SK-N-SH treated with all-trans-retinoic acid at 6 μM for 48 hours (cell line): Measurements from ENCODE around the gene SORCS3.

Experiments used
- OSR1 ChIP-seq: fragments of 250-450 bp; sonication (Bioruptor Pico); IDR thresholded peaks from 2 replicates; pipeline ENCODE4 v1.8.0; 2022; ENCODE audit warnings: moderate library complexity, mild to moderate bottlenecking, inconsistent platforms
- PATZ1 ChIP-seq: fragments of 250-450 bp; sonication (Bioruptor Pico); IDR thresholded peaks from 2 replicates; pipeline ENCODE4 v1.8.0; 2020; ENCODE audit warnings: mild to moderate bottlenecking, moderate library complexity, borderline replicate concordance
- TF ChIP-seq, protein P1 (sequence below): fragments of 250-450 bp; sonication (Bioruptor Pico); IDR thresholded peaks from 2 replicates; pipeline ENCODE4 v1.5.1; 2020; ENCODE audit warnings: low read depth, mild to moderate bottlenecking, moderate library complexity

DNA sequence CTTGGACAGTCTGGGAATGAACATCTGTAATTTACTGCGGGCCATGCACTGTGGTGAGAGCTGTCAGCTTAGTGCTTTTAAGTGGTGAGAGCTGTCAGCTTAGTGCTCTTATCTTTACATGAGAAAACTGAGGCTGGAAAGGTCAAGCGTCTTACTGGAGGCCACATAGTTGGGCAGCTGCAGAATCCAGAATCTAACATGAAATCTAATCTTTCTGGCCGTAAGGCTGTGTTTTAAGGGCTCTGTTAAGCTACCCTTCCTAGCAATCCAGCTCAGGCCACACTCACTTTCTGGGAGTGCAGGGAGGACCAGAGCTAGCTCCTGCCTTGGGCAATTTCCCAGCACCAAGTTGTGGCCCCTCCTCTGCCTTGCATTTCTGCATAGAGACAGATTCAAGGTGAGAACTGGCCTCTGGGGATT is 70.2 kb downstream of the SORCS3 start:
- TF ChIP-seq, protein P1, sequence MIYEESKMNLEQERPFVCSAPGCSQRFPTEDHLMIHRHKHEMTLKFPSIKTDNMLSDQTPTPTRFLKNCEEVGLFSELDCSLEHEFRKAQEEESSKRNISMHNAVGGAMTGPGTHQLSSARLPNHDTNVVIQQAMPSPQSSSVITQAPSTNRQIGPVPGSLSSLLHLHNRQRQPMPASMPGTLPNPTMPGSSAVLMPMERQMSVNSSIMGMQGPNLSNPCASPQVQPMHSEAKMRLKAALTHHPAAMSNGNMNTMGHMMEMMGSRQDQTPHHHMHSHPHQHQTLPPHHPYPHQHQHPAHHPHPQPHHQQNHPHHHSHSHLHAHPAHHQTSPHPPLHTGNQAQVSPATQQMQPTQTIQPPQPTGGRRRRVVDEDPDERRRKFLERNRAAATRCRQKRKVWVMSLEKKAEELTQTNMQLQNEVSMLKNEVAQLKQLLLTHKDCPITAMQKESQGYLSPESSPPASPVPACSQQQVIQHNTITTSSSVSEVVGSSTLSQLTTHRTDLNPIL (CRISPR knock-in tag), result no peak
- no peak for TF ChIP-seq PATZ1 (CRISPR knock-in tag)
- TF ChIP-seq OSR1, result no peak
